CD14-positive monocyte (primary cell): ENCODE measurements around the gene KLK10. TPM values are rescaled to one million over a fixed set of nuclear protein-coding genes. Genes with fewer than 3 reads are reported as not detected.

Experiments
- DNase-seq, 3 donors: peaks; one replicate each; pipeline ENCODE4 v3.0.0-alpha.2; 2011 to 2022
- H2AFZ ChIP-seq: 2 replicates; pipeline ENCODE4 v1.6.0; 2012; ENCODE audit warnings: mild to moderate bottlenecking, low read depth, low read length, inconsistent platforms; ENCODE audit not compliant: insufficient read depth, poor library complexity, severe bottlenecking
- H3K27ac ChIP-seq, 2 donors: 1 replicate in 1 of 2; 2 replicates in 1 of 2; pipeline ENCODE4 v1.5.1; 2012 to 2013; ENCODE audit warnings: low read length in 2 of 2, control low read depth in 1 of 2, inconsistent platforms in 1 of 2, low read depth in 1 of 2, mild to moderate bottlenecking in 1 of 2
- H3K27me3 ChIP-seq, 2 donors: one replicate each; pipeline versions ENCODE4 v1.6.0 to v1.6.1; 2011 to 2013; ENCODE audit warnings: low read length in 2 of 2; ENCODE audit not compliant: control insufficient read depth in 2 of 2, insufficient read depth in 2 of 2
- H3K36me3 ChIP-seq, 2 donors: replicated peaks in 1 of 2; 1 replicate in 1 of 2; 2 replicates in 1 of 2; pipeline versions ENCODE4 v1.5.1 to v1.6.1; 2012 to 2013; ENCODE audit warnings: low read length in 2 of 2, control low read depth in 1 of 2, inconsistent platforms in 1 of 2, mild to moderate bottlenecking in 1 of 2; ENCODE audit not compliant: insufficient read depth in 2 of 2, control insufficient read depth in 1 of 2
- H3K4me1 ChIP-seq, 2 donors: 1 replicate in 1 of 2; 2 replicates in 1 of 2; pipeline versions ENCODE4 v1.5.1 to v1.6.1; 2012 to 2013; ENCODE audit warnings: low read length in 2 of 2, control low read depth in 1 of 2, inconsistent platforms in 1 of 2, mild to moderate bottlenecking in 1 of 2, moderate library complexity in 1 of 2; ENCODE audit not compliant: insufficient read depth in 2 of 2, control insufficient read depth in 1 of 2
- H3K4me2 ChIP-seq: replicated peaks from 2 replicates; pipeline ENCODE3; 2012; ENCODE audit warnings: low read length, moderate library complexity, mild to moderate bottlenecking; ENCODE audit not compliant: poor library complexity, severe bottlenecking; ENCODE audit errors: extremely low read depth
- H3K4me3 ChIP-seq, 3 experiments: fragments of 200-600 bp in 1 of 3; sonication (generic) in 1 of 3; replicated peaks in 1 of 3; 1 replicate in 2 of 3; 2 replicates in 1 of 3; pipeline ENCODE4 v1.5.1; 2011 to 2013; ENCODE audit warnings: low read length in 3 of 3, mild to moderate bottlenecking in 3 of 3, control low read depth in 2 of 3, low read depth in 2 of 3, inconsistent platforms in 1 of 3, moderate library complexity in 1 of 3
- H3K79me2 ChIP-seq: 2 replicates; pipeline ENCODE4 v1.6.0; 2012; ENCODE audit warnings: mild to moderate bottlenecking, control low read depth, inconsistent platforms, low read length, moderate library complexity; ENCODE audit not compliant: insufficient read depth
- H3K9ac ChIP-seq: 2 replicates; pipeline ENCODE4 v1.6.0; 2017; ENCODE audit warnings: low read length, mild to moderate bottlenecking; ENCODE audit not compliant: insufficient read depth, poor library complexity, severe bottlenecking
- H3K9me3 ChIP-seq, 2 donors: replicated peaks in 1 of 2; 1 replicate in 1 of 2; 2 replicates in 1 of 2; pipeline versions ENCODE4 v1.5.1 to v1.6.1; 2012 to 2013; ENCODE audit warnings: low read length in 2 of 2, control low read depth in 1 of 2; ENCODE audit not compliant: control insufficient read depth in 1 of 2, insufficient read depth in 1 of 2
- H4K20me1 ChIP-seq: 2 replicates; pipeline ENCODE4 v1.6.0; 2012; ENCODE audit warnings: mild to moderate bottlenecking, low read length, control low read depth, moderate library complexity; ENCODE audit not compliant: insufficient read depth
- H3K27ac Mint-ChIP-seq, 7 donors: one replicate each; pipeline ENCODE4 v1.8.0; 2020; ENCODE audit warnings: mild to moderate bottlenecking in 7 of 7, mixed read lengths in 7 of 7, moderate library complexity in 6 of 7, inconsistent platforms in 2 of 7
- H3K27me3 Mint-ChIP-seq, 3 donors: one replicate each; pipeline ENCODE4 v1.8.0; 2021 to 2022; ENCODE audit warnings: low read depth in 3 of 3, mild to moderate bottlenecking in 3 of 3, mixed read lengths in 3 of 3, moderate library complexity in 3 of 3, inconsistent platforms in 1 of 3
- H3K36me3 Mint-ChIP-seq, 2 donors: one replicate each; pipeline ENCODE4 v1.8.0; 2020; ENCODE audit warnings: mixed read lengths in 2 of 2, inconsistent platforms in 1 of 2, mild to moderate bottlenecking in 1 of 2
- H3K4me1 Mint-ChIP-seq: one replicate; pipeline ENCODE4 v1.8.0; 2020; ENCODE audit warnings: mild to moderate bottlenecking, mixed read lengths
- H3K4me3 Mint-ChIP-seq, 2 donors: one replicate each; pipeline ENCODE4 v1.8.0; 2020; ENCODE audit warnings: mild to moderate bottlenecking in 2 of 2, mixed read lengths in 2 of 2, moderate library complexity in 1 of 2
- H3K9me3 Mint-ChIP-seq, 7 donors: one replicate each; pipeline ENCODE4 v1.8.0; 2020 to 2022; ENCODE audit warnings: mixed read lengths in 7 of 7, mild to moderate bottlenecking in 6 of 7, moderate library complexity in 6 of 7, inconsistent platforms in 2 of 7
- CTCF ChIP-seq: fragments of 200-600 bp; IDR thresholded peaks from one replicate; pipeline ENCODE4 v1.8.0; 2022; ENCODE audit warnings: antibody characterized with exemption, mild to moderate bottlenecking
- WGBS: methylation state at CpG from one replicate; pipeline ENCODE4 v1.1.5; 2013; ENCODE audit warnings: missing lambda C conversion rate; ENCODE audit not compliant: insufficient coverage; 5-methylcytosine and 5-hydroxymethylcytosine counted together
- intact Hi-C, 2 donors: fragments of 100-400 bp; cut with micrococcal nuclease; formaldehyde crosslinking; loops; one replicate each; pipeline versions ENCODE4 v1.15.0 to v1.15.1; 2023
- polyA plus RNA-seq, 3 donors: library from polyadenylated mRNA; depleted of rRNA in 1 of 3; unstranded in 2 of 3; stranded (reverse) in 1 of 3; fragments of 300-500 nt in 2 of 3; fragments of >200 nt in 1 of 3; fragmentation: Illumina TruSeq in 2 of 3; gene quantifications; 1 replicate in 2 of 3; 2 replicates in 1 of 3; pipeline ENCODE4 v1.2.3, GENCODE V29; 2012 to 2021

KLK10 gene
- polyA plus RNA-seq, 3 donors, result not detected

GRCh38 chr19:51025809-51026553 is 6.5 kb upstream of the KLK10 start:
- Mint-ChIP-seq H3K9me3 (peaks cover 0 to 5% (median 0%) of the 10 kb centered on the region in 7 donors), H3K27ac (no peak overlapping the region), H3K27me3 (peaks cover 18 to 44% (median 26%) of the 10 kb centered on the region in 3 donors), H3K4me3 (no peak overlapping the region), H3K4me1 (no peaks in the 10 kb centered on the region), H3K36me3 (no peaks in the 10 kb centered on the region)
- DNase-seq, result no peak
- Histone ChIP-seq H3K4me1 (no peaks in the 10 kb centered on the region), H3K4me3 (no peak overlapping the region), H3K27ac (no peak overlapping the region), H3K79me2 (no peaks in the 10 kb centered on the region), H2AFZ (no peak overlapping the region), H3K27me3 (peaks cover 0 to 5% of the 10 kb centered on the region in 2 donors), H3K9me3 (no peaks in the 10 kb centered on the region), H3K4me2 (no peak overlapping the region), H3K9ac (no peak overlapping the region), H3K36me3 (no peaks in the 10 kb centered on the region), H4K20me1 (no peaks in the 10 kb centered on the region)
- no peak for TF ChIP-seq CTCF
- intact Hi-C loops, result no loop called here
- WGBS, result 78% methylated on average over 18 of the region's 18 CpGs

GRCh38 chr19:51025401-51025800 is 5.9 kb upstream of the KLK10 start:
- Histone ChIP-seq H3K79me2 (no peaks in the 10 kb centered on the region), H2AFZ (no peak overlapping the region), H3K9me3 (no peaks in the 10 kb centered on the region), H3K4me1 (peaks cover 0 to under 1% of the 10 kb centered on the region in 2 donors), H3K27ac (no peak overlapping the region), H3K36me3 (no peaks in the 10 kb centered on the region), H3K4me3 (no peak overlapping the region), H3K27me3 (peaks cover 0 to 7% of the 10 kb centered on the region in 2 donors), H3K4me2 (no peak overlapping the region), H4K20me1 (no peaks in the 10 kb centered on the region), H3K9ac (no peak overlapping the region)
- intact Hi-C loops, result no loop called here
- no peaks in the 10 kb centered on the region for H3K36me3 Mint-ChIP-seq
- no peak for TF ChIP-seq CTCF
- H3K4me3 Mint-ChIP-seq, result no peak overlapping the region
- H3K27me3 Mint-ChIP-seq, result peaks cover 20 to 50% (median 28%) of the 10 kb centered on the region in 3 donors
- peaks cover 2% of the 10 kb centered on the region for H3K4me1 Mint-ChIP-seq
- no peak overlapping the region for H3K27ac Mint-ChIP-seq
- no CpG with 5 or more reads among the region's 6 CpGs for WGBS
- H3K9me3 Mint-ChIP-seq, result peaks cover 0 to 5% (median 0%) of the 10 kb centered on the region in 7 donors
- no peak for DNase-seq
